ENCODE results near the gene CRYL1. TPM values are rescaled to one million over a fixed set of nuclear protein-coding genes. Genes with fewer than 3 reads are reported as not detected.

CRYL1 gene
- total RNA-seq, 1 donor from 2014 or later = 68.8 TPM

Other genes starting within 250 kb of the CRYL1 start
- 8.5 and 9.0 TPM in 2 replicates for gene IFT88, start 41.3 kb upstream of the CRYL1 start, total RNA-seq
- 10.6 and 13.6 TPM in 2 replicates for gene IL17D, start 177.8 kb upstream of the CRYL1 start, total RNA-seq
- gene EEF1AKMT1, start 248.1 kb upstream of the CRYL1 start, total RNA-seq = 10.7 and 14.3 TPM in 2 replicates